ENCODE data around the gene TDRD3. TPM values are rescaled to one million over a fixed set of nuclear protein-coding genes. Genes with fewer than 3 reads are reported as not detected.

TDRD3 gene
- total and polyA plus RNA-seq, 2 donors = 11.5 to 78.6 TPM

DNA sequence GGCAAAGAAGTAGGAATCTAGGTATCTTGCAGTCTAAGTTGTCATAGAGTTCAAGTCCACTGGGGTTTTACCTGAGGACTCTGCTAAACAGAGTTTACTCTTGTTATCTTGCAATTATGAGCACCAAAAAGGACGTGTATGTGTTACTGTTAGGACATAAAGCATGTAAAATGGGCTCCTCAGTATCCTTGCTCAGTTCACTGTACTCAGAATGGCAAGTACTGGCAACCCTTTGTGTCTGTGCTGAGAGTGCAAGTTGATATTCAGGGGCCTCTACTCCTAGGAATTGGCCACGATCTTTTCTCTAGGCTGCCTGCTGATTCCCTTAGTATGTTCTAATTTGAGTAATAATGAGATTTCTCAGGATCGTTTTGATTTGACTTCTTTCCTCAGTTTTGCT, 13.3 kb downstream of the TDRD3 start:
- no peak overlapping the region for H3K27ac ChIP-seq (ENCODE audit: low read depth)
- peaks cover 1% of the 10 kb centered on the region for H3K4me1 ChIP-seq (ENCODE audit: insufficient read depth)
- DNase-seq (ENCODE audit: extremely low spot score) = no peak
- no peaks in the 10 kb centered on the region for H3K36me3 ChIP-seq (ENCODE audit: insufficient read depth)
- H3K4me3 ChIP-seq (ENCODE audit: low read depth, low read length) = no peak overlapping the region
- WGBS = 61% methylated on average over 3 of the region's 3 CpGs

- Histone ChIP-seq H3K4me1 (ENCODE audit: insufficient read depth) (peaks cover 1% of the 10 kb centered on the region), H3K4me3 (ENCODE audit: low read depth, low read length) (no peak overlapping the region), H3K27ac (ENCODE audit: low read depth) (no peak overlapping the region), H3K36me3 (ENCODE audit: insufficient read depth) (no peaks in the 10 kb centered on the region)
- no peak for DNase-seq (ENCODE audit: extremely low spot score)
- WGBS = 24% methylated on average over 1 of the region's 1 CpG
Observed at GRCh38 chr13:60411464-60411863, 14.4 kb downstream of the TDRD3 start.

- H3K4me3 ChIP-seq (ENCODE audit: low read depth, low read length) = no peak overlapping the region
- no peak for DNase-seq (ENCODE audit: extremely low spot score)
- no peaks in the 10 kb centered on the region for H3K36me3 ChIP-seq (ENCODE audit: insufficient read depth)
- no peak overlapping the region for H3K27ac ChIP-seq (ENCODE audit: low read depth)
- 90% methylated on average over 2 of the region's 2 CpGs for WGBS
- H3K4me1 ChIP-seq (ENCODE audit: insufficient read depth) = peaks cover 1% of the 10 kb centered on the region
Observed at GRCh38 chr13:60411983-60412382, 15.0 kb downstream of the TDRD3 start.

- no peaks in the 10 kb centered on the region for H3K36me3 ChIP-seq (ENCODE audit: insufficient read depth)
- WGBS = 94% methylated on average over 3 of the region's 3 CpGs
- H3K27ac ChIP-seq (ENCODE audit: low read depth) = no peak overlapping the region
- no peak overlapping the region for H3K4me3 ChIP-seq (ENCODE audit: low read depth, low read length)
- DNase-seq (ENCODE audit: extremely low spot score) = no peak
- H3K4me1 ChIP-seq (ENCODE audit: insufficient read depth) = peaks cover 1% of the 10 kb centered on the region
Observed at GRCh38 chr13:60412909-60413616, 16.0 kb downstream of the TDRD3 start.

DNA sequence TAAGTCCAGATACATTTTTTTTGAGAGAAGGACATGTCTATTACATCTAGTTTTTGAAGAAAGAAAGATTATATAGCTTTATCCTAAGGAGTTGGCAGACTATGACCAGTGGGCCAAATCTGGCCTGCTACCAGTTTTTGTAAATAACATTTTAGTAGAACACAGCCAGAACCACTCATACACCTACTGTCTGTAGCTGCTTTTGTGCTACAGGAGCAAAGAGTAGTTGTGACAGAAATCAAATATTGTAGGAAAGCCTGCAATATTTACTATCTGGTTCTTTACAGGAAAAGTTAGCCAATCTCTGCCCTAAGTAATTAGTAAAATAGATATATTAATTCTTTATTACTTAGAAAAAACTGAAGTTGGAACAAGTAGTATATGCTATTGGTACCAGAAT, 17.2 kb downstream of the TDRD3 start:
- H3K4me1 ChIP-seq (ENCODE audit: insufficient read depth) = peaks cover 1% of the 10 kb centered on the region
- H3K27ac ChIP-seq (ENCODE audit: low read depth) = no peak overlapping the region
- no peak for DNase-seq (ENCODE audit: extremely low spot score)
- H3K36me3 ChIP-seq (ENCODE audit: insufficient read depth) = no peaks in the 10 kb centered on the region
- no peak overlapping the region for H3K4me3 ChIP-seq (ENCODE audit: low read depth, low read length)

DNA sequence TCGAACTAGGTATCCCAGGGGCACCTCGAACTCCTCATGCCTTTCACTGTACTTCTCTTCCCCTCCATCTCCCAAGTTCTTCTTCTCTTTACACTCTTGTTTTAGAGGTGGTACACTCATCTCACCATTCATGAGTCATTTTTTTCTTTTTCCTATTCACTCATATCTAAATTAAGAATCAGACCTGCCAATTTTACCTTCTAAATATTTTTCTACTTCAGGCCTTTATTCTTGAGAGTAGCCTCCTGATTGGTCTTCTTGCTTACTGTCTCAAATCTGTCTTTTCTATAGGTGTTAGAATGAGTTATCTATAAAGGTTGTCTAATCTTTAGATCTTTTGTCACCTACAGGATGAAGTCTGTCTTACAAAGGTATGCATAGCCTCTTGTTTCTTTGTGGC, 20.7 kb downstream of the TDRD3 start:
- Histone ChIP-seq H3K27ac (ENCODE audit: low read depth) (no peak overlapping the region), H3K4me1 (ENCODE audit: insufficient read depth) (no peaks in the 10 kb centered on the region), H3K36me3 (ENCODE audit: insufficient read depth) (no peaks in the 10 kb centered on the region), H3K4me3 (ENCODE audit: low read depth, low read length) (no peak overlapping the region)
- WGBS = 97% methylated on average over 2 of the region's 2 CpGs
- no peak for DNase-seq (ENCODE audit: extremely low spot score)

DNA sequence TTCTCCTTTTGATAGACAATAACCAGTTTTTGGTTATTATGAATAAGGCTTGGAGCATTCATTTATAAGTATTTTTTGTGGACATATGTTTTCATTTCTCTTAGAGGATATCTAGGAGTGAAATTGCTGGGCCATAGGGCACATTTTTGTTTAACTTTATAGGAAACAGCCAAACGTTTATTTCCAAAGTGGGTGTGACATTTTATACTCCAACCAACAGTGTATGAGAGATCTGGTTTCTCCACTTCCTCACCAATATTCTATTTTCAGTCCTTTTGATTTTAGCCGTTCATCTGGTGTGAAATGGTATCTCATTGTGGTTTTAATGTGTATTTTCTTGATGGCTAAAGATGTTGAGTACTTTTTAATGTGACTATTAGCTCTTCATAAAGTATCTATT, 21.9 kb downstream of the TDRD3 start:
- Histone ChIP-seq H3K36me3 (ENCODE audit: insufficient read depth) (no peaks in the 10 kb centered on the region), H3K4me3 (ENCODE audit: low read depth, low read length) (no peak overlapping the region), H3K27ac (ENCODE audit: low read depth) (no peak overlapping the region), H3K4me1 (ENCODE audit: insufficient read depth) (no peaks in the 10 kb centered on the region)
- no peak for DNase-seq (ENCODE audit: extremely low spot score)
- WGBS = 74% methylated on average over 2 of the region's 2 CpGs

DNA sequence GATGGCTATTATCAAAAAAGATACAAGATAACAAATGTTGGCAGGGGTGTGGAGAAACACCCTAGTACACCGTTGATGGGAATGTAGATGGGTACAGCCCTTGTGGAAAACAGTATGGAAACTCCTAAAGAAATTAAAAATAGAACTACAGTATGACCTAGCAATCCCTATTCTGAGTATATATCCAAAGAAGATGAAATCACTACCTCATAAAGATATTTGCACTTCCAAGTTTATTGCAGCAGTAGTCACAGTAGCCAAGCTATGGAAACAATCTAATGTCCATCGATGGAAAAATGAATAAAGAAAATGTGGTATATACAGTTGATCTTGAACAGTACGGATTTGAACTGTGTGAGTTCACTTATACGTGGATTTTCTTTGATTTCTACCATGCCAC, 28.3 kb downstream of the TDRD3 start:
- no peaks in the 10 kb centered on the region for H3K36me3 ChIP-seq (ENCODE audit: insufficient read depth)
- WGBS = 89% methylated on average over 4 of the region's 4 CpGs
- no peak overlapping the region for H3K27ac ChIP-seq (ENCODE audit: low read depth)
- H3K4me3 ChIP-seq (ENCODE audit: low read depth, low read length) = no peak overlapping the region
- H3K4me1 ChIP-seq (ENCODE audit: insufficient read depth) = no peaks in the 10 kb centered on the region
- DNase-seq (ENCODE audit: extremely low spot score) = no peak

- H3K27ac ChIP-seq (ENCODE audit: low read depth) = no peak overlapping the region
- H3K4me3 ChIP-seq (ENCODE audit: low read depth, low read length) = no peak overlapping the region
- DNase-seq (ENCODE audit: extremely low spot score) = no peak
- no peaks in the 10 kb centered on the region for H3K36me3 ChIP-seq (ENCODE audit: insufficient read depth)
- WGBS = 73% methylated on average over 1 of the region's 1 CpG
- no peaks in the 10 kb centered on the region for H3K4me1 ChIP-seq (ENCODE audit: insufficient read depth)
Observed at GRCh38 chr13:60426075-60426474, 29.1 kb downstream of the TDRD3 start.

- no peak overlapping the region for H3K4me3 ChIP-seq (ENCODE audit: low read depth, low read length)
- no peak for DNase-seq (ENCODE audit: extremely low spot score)
- no peaks in the 10 kb centered on the region for H3K36me3 ChIP-seq (ENCODE audit: insufficient read depth)
- H3K27ac ChIP-seq (ENCODE audit: low read depth) = no peak overlapping the region
- 91% methylated on average over 5 of the region's 5 CpGs for WGBS
- H3K4me1 ChIP-seq (ENCODE audit: insufficient read depth) = no peaks in the 10 kb centered on the region
Observed at GRCh38 chr13:60427285-60427684, 30.3 kb downstream of the TDRD3 start.

GRCh38 chr13:60431108-60431700, 34.2 kb downstream of the TDRD3 start:
- no peaks in the 10 kb centered on the region for H3K4me1 ChIP-seq (ENCODE audit: insufficient read depth)
- H3K36me3 ChIP-seq (ENCODE audit: insufficient read depth) = no peaks in the 10 kb centered on the region
- no peak overlapping the region for H3K4me3 ChIP-seq (ENCODE audit: low read depth, low read length)
- no peak overlapping the region for H3K27ac ChIP-seq (ENCODE audit: low read depth)
- DNase-seq (ENCODE audit: extremely low spot score) = peak; percentile 33

GRCh38 chr13:60433505-60433904, 36.5 kb downstream of the TDRD3 start:
- no peaks in the 10 kb centered on the region for H3K36me3 ChIP-seq (ENCODE audit: insufficient read depth)
- DNase-seq (ENCODE audit: extremely low spot score) = no peak
- H3K4me3 ChIP-seq (ENCODE audit: low read depth, low read length) = no peak overlapping the region
- no peak overlapping the region for H3K27ac ChIP-seq (ENCODE audit: low read depth)
- no peaks in the 10 kb centered on the region for H3K4me1 ChIP-seq (ENCODE audit: insufficient read depth)
- WGBS = 89% methylated on average over 6 of the region's 6 CpGs

GRCh38 chr13:60435762-60436374, 38.8 kb downstream of the TDRD3 start:
- 99% methylated on average over 2 of the region's 2 CpGs for WGBS

GRCh38 chr13:60439201-60439600, 42.2 kb downstream of the TDRD3 start:
- Histone ChIP-seq H3K36me3 (ENCODE audit: insufficient read depth) (no peaks in the 10 kb centered on the region), H3K27ac (ENCODE audit: low read depth) (no peak overlapping the region), H3K4me1 (ENCODE audit: insufficient read depth) (no peaks in the 10 kb centered on the region), H3K4me3 (ENCODE audit: low read depth, low read length) (no peak overlapping the region)
- WGBS = 36% methylated on average over 2 of the region's 2 CpGs
- no peak for DNase-seq (ENCODE audit: extremely low spot score)

More at GRCh38 chr13:60435762-60436374, 38.8 kb downstream of the TDRD3 start:
- Histone ChIP-seq H3K4me1 (ENCODE audit: insufficient read depth) (no peaks in the 10 kb centered on the region), H3K4me3 (ENCODE audit: low read depth, low read length) (no peak overlapping the region), H3K27ac (ENCODE audit: low read depth) (no peak overlapping the region), H3K36me3 (ENCODE audit: insufficient read depth) (no peaks in the 10 kb centered on the region)
- no peak for DNase-seq (ENCODE audit: extremely low spot score)

Measured in urinary bladder (tissue), 4 donors.